HUES6 (cell line): ENCODE data around the gene PGLYRP1.

Experiments used
- H3K27ac ChIP-seq: 2 replicates; pipeline ENCODE4 v1.7.0; 2013; ENCODE audit warnings: low read depth, mild to moderate bottlenecking, low read length, inconsistent platforms
- H3K27me3 ChIP-seq: 2 replicates; pipeline ENCODE4 v1.6.1; 2013; ENCODE audit warnings: low read length; ENCODE audit not compliant: control insufficient read depth, insufficient read depth
- H3K36me3 ChIP-seq: 2 replicates; pipeline ENCODE4 v1.6.1; 2013; ENCODE audit warnings: low read length; ENCODE audit not compliant: control insufficient read depth, insufficient read depth
- H3K4me1 ChIP-seq: 2 replicates; pipeline ENCODE4 v1.6.1; 2013; ENCODE audit warnings: low read length; ENCODE audit not compliant: control insufficient read depth, insufficient read depth
- H3K4me3 ChIP-seq: 2 replicates; pipeline ENCODE4 v1.5.1; 2013; ENCODE audit warnings: low read depth, low read length
- H3K9ac ChIP-seq: one replicate; pipeline ENCODE4 v1.6.1; 2013; ENCODE audit warnings: mild to moderate bottlenecking, low read length
- H3K9me3 ChIP-seq: 2 replicates; pipeline ENCODE4 v1.6.1; 2013; ENCODE audit warnings: low read depth, low read length; ENCODE audit not compliant: control insufficient read depth, insufficient read depth

PGLYRP1 gene

GRCh38 chr19:45976178-45976577 lies 46.7 kb downstream of the PGLYRP1 start:
- Histone ChIP-seq H3K27me3 (peaks cover 46% of the 10 kb centered on the region), H3K27ac (no peak overlapping the region)

GRCh38 chr19:45975306-45976070 lies 47.4 kb downstream of the PGLYRP1 start:
- peaks cover 9% of the 10 kb centered on the region; the same call in 1 of the 2 replicates for H3K4me1 ChIP-seq
- no peak overlapping the region for H3K27ac ChIP-seq
- no peaks in the 10 kb centered on the region for H3K9me3 ChIP-seq
- no peak overlapping the region for H3K4me3 ChIP-seq
- H3K36me3 ChIP-seq, result no peaks in the 10 kb centered on the region
- no peak overlapping the region for H3K9ac ChIP-seq
- H3K27me3 ChIP-seq, result peaks cover 53% of the 10 kb centered on the region

More at GRCh38 chr19:45976178-45976577, 46.7 kb downstream of the PGLYRP1 start:
- H3K9ac ChIP-seq, result no peak overlapping the region
- H3K4me1 ChIP-seq, result peaks cover 12% of the 10 kb centered on the region
- no peaks in the 10 kb centered on the region for H3K9me3 ChIP-seq
- no peak overlapping the region for H3K4me3 ChIP-seq
- no peaks in the 10 kb centered on the region for H3K36me3 ChIP-seq

- no peaks in the 10 kb centered on the region for H3K36me3 ChIP-seq
- no peaks in the 10 kb centered on the region for H3K9me3 ChIP-seq
- H3K9ac ChIP-seq, result no peak within 1 kb of the TSS
- H3K27ac ChIP-seq, result no peak within 1 kb of the TSS
- peaks cover 69% of the 10 kb centered on the region for H3K27me3 ChIP-seq
- peak within 1 kb of the TSS; percentile 70 for H3K4me3 ChIP-seq
- peaks cover 9% of the 10 kb centered on the region; the same call in 1 of the 2 replicates for H3K4me1 ChIP-seq
These were observed 49.1 kb downstream of the PGLYRP1 start, which contains the start of gene NOVA2 for GRCh38 chr19:45973553-45974338. Gene NOVA2 (minus strand): TSS chr19:45973865. CDS start chr19:45973351, 514 bp downstream.

- no peak overlapping the region for H3K9ac ChIP-seq
- H3K4me1 ChIP-seq, result peaks cover 9% of the 10 kb centered on the region; the same call in 1 of the 2 replicates
- H3K27ac ChIP-seq, result no peak overlapping the region
- no peaks in the 10 kb centered on the region for H3K36me3 ChIP-seq
- H3K27me3 ChIP-seq, result peaks cover 76% of the 10 kb centered on the region
- H3K4me3 ChIP-seq, result peak overlapping the region; percentile 17; the same call in 1 of the 2 replicates
- H3K9me3 ChIP-seq, result no peaks in the 10 kb centered on the region
These were observed 49.8 kb downstream of the PGLYRP1 start for GRCh38 chr19:45972947-45973540.

GRCh38 chr19:45972081-45972946 lies 50.5 kb downstream of the PGLYRP1 start:
- peak overlapping the region; percentile 19; the same call in 1 of the 2 replicates for H3K4me3 ChIP-seq
- H3K9ac ChIP-seq, result no peak overlapping the region
- H3K27me3 ChIP-seq, result peaks cover 76% of the 10 kb centered on the region

GRCh38 chr19:45971260-45971902 lies 51.5 kb downstream of the PGLYRP1 start:
- H3K9me3 ChIP-seq, result no peaks in the 10 kb centered on the region
- H3K4me3 ChIP-seq, result no peak overlapping the region
- no peaks in the 10 kb centered on the region for H3K36me3 ChIP-seq
- H3K27ac ChIP-seq, result no peak overlapping the region
- peaks cover 77% of the 10 kb centered on the region for H3K27me3 ChIP-seq
- H3K4me1 ChIP-seq, result peaks cover 9% of the 10 kb centered on the region; the same call in 1 of the 2 replicates
- no peak overlapping the region for H3K9ac ChIP-seq

More at GRCh38 chr19:45972081-45972946, 50.5 kb downstream of the PGLYRP1 start:
- no peaks in the 10 kb centered on the region for H3K9me3 ChIP-seq
- H3K27ac ChIP-seq, result no peak overlapping the region
- H3K4me1 ChIP-seq, result peaks cover 9% of the 10 kb centered on the region; the same call in 1 of the 2 replicates
- no peaks in the 10 kb centered on the region for H3K36me3 ChIP-seq

GRCh38 chr19:45969676-45970075 lies 53.2 kb downstream of the PGLYRP1 start:
- peaks cover 65% of the 10 kb centered on the region for H3K27me3 ChIP-seq
- H3K27ac ChIP-seq, result no peak overlapping the region

More at GRCh38 chr19:45969676-45970075, 53.2 kb downstream of the PGLYRP1 start:
- H3K4me3 ChIP-seq, result no peak overlapping the region
- no peak overlapping the region for H3K9ac ChIP-seq
- H3K4me1 ChIP-seq, result peaks cover 2% of the 10 kb centered on the region; the same call in 1 of the 2 replicates
- H3K36me3 ChIP-seq, result no peaks in the 10 kb centered on the region
- H3K9me3 ChIP-seq, result no peaks in the 10 kb centered on the region
